HL-60 (cell line): ENCODE measurements around the gene C9orf50.
A peak's percentile ranks its signal among the peaks of the same experiment; 100 is the strongest.

ENCODE experiments used
- DNase-seq, 2 experiments: peaks; one replicate each; pipeline ENCODE4 v3.0.0-alpha.2; 2010 to 2020; ENCODE audit warnings: low read depth in 1 of 2, low spot score in 1 of 2
- H3K27ac ChIP-seq: fragments of 250-450 bp; sonication (Bioruptor Pico); replicated peaks from 2 replicates; pipeline ENCODE4 v1.5.1; 2020; ENCODE audit warnings: mild to moderate bottlenecking, moderate library complexity
- H3K27me3 ChIP-seq: fragments of 250-450 bp; sonication (Bioruptor Pico); 2 replicates; pipeline ENCODE4 v1.5.1; 2021; ENCODE audit warnings: mild to moderate bottlenecking, moderate library complexity; ENCODE audit not compliant: insufficient read depth, poor library complexity, severe bottlenecking
- H3K4me3 ChIP-seq: replicated peaks from 2 replicates; pipeline ENCODE4 v1.5.1; 2011; ENCODE audit warnings: mild to moderate bottlenecking, control low read depth, low read length; ENCODE audit not compliant: insufficient read depth
- GABPA ChIP-seq: IDR thresholded peaks from 2 replicates; pipeline ENCODE4 v1.6.1; 2012; ENCODE audit warnings: low read depth
- POLR2AphosphoS5 ChIP-seq: IDR thresholded peaks from 2 replicates; pipeline ENCODE4 v1.6.1; 2012; ENCODE audit warnings: low read depth
- SPI1 ChIP-seq: IDR thresholded peaks from 2 replicates; pipeline ENCODE4 v1.6.1; 2012; ENCODE audit warnings: low read depth, mild to moderate bottlenecking, borderline replicate concordance
- TF ChIP-seq, protein P1 (sequence below): IDR thresholded peaks from 2 replicates; pipeline ENCODE4 v1.6.1; 2012; ENCODE audit warnings: low read depth; ENCODE audit not compliant: insufficient replicate concordance
- TF ChIP-seq, protein P2 (sequence below): IDR thresholded peaks from one replicate; pipeline ENCODE4 v1.5.1; 2011; ENCODE audit warnings: low read length, control low read depth, inconsistent platforms; ENCODE audit not compliant: insufficient read depth

The C9orf50 gene

DNA sequence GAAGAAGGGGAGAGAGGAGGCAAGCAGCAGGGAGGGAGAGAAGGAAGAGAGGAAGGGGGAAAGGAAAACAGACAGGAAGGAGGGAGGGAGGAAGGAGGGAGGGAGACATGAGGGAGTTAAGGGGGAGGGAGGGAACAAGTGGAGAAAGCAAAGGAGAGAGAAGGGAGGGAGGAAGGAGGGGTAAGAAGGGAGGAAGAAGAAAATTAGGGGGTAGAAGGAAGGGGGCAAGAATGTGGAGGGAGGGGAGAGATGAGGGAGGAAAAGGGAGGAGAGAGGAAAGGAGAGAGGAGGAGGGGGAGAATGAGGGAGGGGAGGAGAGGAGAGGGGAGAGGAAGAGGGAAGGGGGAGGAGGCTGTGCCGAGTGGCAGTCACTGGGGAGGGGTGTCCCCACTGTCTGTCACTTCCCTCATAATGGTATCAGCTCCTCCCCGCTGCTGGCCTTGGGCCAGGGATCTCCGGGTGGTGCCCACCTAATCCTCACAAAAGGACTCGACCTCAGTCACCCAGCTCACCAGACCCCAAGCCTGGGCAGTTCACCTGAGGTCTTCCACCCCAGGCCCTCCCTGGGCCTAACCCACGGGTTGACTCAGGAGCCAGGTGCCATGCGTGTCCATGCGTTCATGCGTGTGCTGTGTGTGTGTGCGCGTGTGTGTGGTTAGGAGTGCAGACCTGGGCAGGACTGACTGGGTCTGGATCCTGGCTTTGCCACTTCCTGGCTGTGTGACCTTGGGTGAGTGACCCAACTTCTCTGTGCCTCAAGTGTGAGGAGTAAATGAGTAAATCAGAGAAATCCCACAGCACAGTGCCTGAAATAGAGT lies 18.1 kb downstream of the C9orf50 start:
- DNase-seq: peak in 1 of 2 experiments; percentile 49
- no peak overlapping the region for H3K4me3 ChIP-seq
- TF ChIP-seq, protein P1, sequence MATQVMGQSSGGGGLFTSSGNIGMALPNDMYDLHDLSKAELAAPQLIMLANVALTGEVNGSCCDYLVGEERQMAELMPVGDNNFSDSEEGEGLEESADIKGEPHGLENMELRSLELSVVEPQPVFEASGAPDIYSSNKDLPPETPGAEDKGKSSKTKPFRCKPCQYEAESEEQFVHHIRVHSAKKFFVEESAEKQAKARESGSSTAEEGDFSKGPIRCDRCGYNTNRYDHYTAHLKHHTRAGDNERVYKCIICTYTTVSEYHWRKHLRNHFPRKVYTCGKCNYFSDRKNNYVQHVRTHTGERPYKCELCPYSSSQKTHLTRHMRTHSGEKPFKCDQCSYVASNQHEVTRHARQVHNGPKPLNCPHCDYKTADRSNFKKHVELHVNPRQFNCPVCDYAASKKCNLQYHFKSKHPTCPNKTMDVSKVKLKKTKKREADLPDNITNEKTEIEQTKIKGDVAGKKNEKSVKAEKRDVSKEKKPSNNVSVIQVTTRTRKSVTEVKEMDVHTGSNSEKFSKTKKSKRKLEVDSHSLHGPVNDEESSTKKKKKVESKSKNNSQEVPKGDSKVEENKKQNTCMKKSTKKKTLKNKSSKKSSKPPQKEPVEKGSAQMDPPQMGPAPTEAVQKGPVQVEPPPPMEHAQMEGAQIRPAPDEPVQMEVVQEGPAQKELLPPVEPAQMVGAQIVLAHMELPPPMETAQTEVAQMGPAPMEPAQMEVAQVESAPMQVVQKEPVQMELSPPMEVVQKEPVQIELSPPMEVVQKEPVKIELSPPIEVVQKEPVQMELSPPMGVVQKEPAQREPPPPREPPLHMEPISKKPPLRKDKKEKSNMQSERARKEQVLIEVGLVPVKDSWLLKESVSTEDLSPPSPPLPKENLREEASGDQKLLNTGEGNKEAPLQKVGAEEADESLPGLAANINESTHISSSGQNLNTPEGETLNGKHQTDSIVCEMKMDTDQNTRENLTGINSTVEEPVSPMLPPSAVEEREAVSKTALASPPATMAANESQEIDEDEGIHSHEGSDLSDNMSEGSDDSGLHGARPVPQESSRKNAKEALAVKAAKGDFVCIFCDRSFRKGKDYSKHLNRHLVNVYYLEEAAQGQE: no peak
- no peak overlapping the region for H3K27ac ChIP-seq
- H3K27me3 ChIP-seq: no peaks in the 10 kb centered on the region

DNA sequence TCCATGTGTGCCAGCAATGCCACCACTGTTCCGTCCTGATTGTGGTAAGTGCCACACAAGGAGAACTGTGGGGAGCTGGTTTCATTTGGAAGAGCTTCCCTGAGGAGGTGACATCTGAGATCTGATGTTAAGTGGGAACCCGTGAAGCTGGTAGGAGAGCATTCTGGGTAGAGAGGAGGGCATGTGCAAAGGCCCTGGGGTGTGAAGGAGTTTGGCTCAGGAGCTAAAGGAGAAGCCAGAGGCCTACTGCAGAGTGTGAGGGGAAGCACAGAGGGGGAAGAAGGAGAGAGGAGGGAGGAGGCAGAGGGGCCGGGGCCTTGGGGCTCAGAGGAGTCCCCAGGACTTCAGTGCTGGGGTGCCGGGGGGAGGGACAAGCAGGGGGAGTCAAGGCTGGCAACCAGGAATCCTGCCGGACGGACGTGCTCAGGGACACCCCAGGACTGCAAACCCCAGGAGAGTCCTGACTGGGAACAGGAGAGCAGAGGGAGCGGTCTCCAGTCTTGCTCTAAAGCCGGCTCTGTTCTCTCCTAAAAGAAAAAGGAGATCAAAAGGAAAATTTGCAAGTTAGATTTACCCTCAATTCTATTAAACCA lies 19.7 kb downstream of the C9orf50 start:
- no peak overlapping the region for H3K27ac ChIP-seq
- H3K4me3 ChIP-seq: no peak overlapping the region
- no peaks in the 10 kb centered on the region for H3K27me3 ChIP-seq
- TF ChIP-seq SPI1: no peak
- TF ChIP-seq GABPA: no peak
- TF ChIP-seq, protein P1: no peak
- TF ChIP-seq, protein P2, sequence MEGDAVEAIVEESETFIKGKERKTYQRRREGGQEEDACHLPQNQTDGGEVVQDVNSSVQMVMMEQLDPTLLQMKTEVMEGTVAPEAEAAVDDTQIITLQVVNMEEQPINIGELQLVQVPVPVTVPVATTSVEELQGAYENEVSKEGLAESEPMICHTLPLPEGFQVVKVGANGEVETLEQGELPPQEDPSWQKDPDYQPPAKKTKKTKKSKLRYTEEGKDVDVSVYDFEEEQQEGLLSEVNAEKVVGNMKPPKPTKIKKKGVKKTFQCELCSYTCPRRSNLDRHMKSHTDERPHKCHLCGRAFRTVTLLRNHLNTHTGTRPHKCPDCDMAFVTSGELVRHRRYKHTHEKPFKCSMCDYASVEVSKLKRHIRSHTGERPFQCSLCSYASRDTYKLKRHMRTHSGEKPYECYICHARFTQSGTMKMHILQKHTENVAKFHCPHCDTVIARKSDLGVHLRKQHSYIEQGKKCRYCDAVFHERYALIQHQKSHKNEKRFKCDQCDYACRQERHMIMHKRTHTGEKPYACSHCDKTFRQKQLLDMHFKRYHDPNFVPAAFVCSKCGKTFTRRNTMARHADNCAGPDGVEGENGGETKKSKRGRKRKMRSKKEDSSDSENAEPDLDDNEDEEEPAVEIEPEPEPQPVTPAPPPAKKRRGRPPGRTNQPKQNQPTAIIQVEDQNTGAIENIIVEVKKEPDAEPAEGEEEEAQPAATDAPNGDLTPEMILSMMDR: no peak
- TF ChIP-seq POLR2AphosphoS5: no peak
- DNase-seq: no peak

DNA sequence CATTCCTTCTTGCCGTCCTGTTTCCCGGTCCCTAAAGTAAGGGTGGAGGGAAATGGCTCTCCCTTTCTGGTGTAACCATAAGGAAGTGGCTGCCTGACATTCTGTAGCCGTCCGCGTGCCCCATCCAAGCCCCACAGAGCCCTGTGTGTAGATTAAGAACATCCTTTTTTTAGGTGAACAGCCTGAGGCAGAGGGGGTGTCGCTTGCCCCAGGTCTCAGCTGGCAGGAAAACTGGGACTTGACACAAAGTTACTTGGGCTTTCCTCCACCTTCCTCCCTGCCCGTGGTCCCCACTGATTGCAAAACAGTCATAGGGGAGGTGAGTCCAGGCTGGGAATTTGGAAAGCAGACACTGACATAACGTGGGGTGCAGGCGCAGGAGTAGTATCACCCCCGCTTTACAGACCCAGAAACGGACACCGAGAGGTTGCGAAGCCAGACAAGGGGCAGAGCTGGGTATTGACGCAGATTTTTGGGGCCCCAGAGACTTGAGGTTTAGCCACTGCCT lies 22.8 kb downstream of the C9orf50 start:
- no peaks in the 10 kb centered on the region for H3K27me3 ChIP-seq
- peak in 1 of 2 experiments; percentile 25 for DNase-seq
- no peak overlapping the region for H3K27ac ChIP-seq
- no peak overlapping the region for H3K4me3 ChIP-seq
- TF ChIP-seq SPI1 (no peak), GABPA (no peak), POLR2AphosphoS5 (no peak)
- TF ChIP-seq, protein P1: no peak
- TF ChIP-seq, protein P2: no peak
